Adipocyte (in vitro differentiated cells): ENCODE data around the gene ZNF770.

Experiments
- DNase-seq: peaks from one replicate; pipeline ENCODE4 v3.0.0-alpha.2; 2015; ENCODE audit warnings: low read depth
- H3K27me3 ChIP-seq: replicated peaks from 2 replicates; pipeline ENCODE4 v1.7.0; 2013; ENCODE audit warnings: mild to moderate bottlenecking, low read length, moderate library complexity; ENCODE audit not compliant: control insufficient read depth, insufficient read depth
- H3K36me3 ChIP-seq: 2 replicates; pipeline ENCODE4 v1.7.0; 2013; ENCODE audit warnings: low read length, mild to moderate bottlenecking, moderate library complexity; ENCODE audit not compliant: control insufficient read depth, insufficient read depth, severe bottlenecking
- H3K4me1 ChIP-seq: 2 replicates; pipeline ENCODE4 v1.7.0; 2013; ENCODE audit warnings: mild to moderate bottlenecking, low read length, moderate library complexity; ENCODE audit not compliant: control insufficient read depth, insufficient read depth
- H3K4me3 ChIP-seq: 2 replicates; pipeline ENCODE4 v1.7.0; 2013; ENCODE audit warnings: mild to moderate bottlenecking, low read length, moderate library complexity
- H3K9ac ChIP-seq: 2 replicates; pipeline ENCODE4 v1.7.0; 2013; ENCODE audit warnings: mild to moderate bottlenecking, low read length, moderate library complexity
- H3K9me3 ChIP-seq: 2 replicates; pipeline ENCODE4 v1.7.0; 2013; ENCODE audit warnings: mild to moderate bottlenecking, low read length, moderate library complexity; ENCODE audit not compliant: control insufficient read depth

Gene ZNF770

DNA sequence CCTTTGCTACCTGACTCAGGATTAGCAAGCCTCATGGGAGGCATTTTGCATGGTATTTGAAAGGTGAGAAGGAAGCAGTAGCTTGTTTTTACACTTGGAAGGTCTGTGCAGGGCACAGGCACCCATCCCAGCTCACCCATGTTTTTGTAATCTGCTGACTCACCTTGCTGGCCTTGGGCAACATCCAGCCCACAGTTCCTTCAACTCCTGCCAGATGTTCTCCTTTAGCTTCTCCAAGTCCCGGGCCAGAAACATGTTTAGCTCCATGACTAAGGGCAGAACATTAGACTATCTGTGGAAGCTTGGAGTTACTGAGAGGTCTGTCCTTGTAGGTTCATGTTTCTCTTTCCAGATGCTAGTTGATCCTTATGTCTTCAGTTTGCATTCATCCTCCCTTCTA lies 12.4 kb upstream of the ZNF770 start:
- H3K9me3 ChIP-seq, result no peaks in the 10 kb centered on the region
- H3K36me3 ChIP-seq, result no peaks in the 10 kb centered on the region
- peaks cover 4% of the 10 kb centered on the region for H3K4me1 ChIP-seq
- DNase-seq, result peak; percentile 62
- H3K27me3 ChIP-seq, result no peaks in the 10 kb centered on the region
- no peak overlapping the region for H3K4me3 ChIP-seq
- H3K9ac ChIP-seq, result no peak overlapping the region

DNA sequence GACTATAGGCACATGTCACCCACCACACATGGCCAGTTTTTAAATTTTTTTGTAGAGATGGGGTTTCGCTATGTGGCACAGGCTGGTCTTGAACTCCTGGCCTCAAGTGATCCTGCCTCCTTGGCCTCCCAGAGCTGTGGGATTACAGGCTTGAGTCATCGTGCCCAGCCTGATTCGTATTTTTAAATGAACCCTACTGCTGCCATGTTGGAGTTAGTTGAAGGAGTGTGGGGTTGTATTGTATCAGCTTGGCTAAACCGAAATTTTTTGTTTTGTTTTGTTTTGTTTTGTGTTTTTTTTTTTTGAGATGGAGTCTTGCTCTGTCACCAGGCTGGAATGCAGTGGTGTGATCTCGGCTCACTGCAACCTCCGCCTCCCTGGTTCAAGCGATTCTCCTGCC lies 11.8 kb upstream of the ZNF770 start:
- no peak overlapping the region for H3K4me3 ChIP-seq
- no peak overlapping the region for H3K9ac ChIP-seq
- no peak for DNase-seq
- H3K27me3 ChIP-seq, result no peaks in the 10 kb centered on the region
- peaks cover 9% of the 10 kb centered on the region for H3K4me1 ChIP-seq
- no peaks in the 10 kb centered on the region for H3K36me3 ChIP-seq
- H3K9me3 ChIP-seq, result no peaks in the 10 kb centered on the region

DNA sequence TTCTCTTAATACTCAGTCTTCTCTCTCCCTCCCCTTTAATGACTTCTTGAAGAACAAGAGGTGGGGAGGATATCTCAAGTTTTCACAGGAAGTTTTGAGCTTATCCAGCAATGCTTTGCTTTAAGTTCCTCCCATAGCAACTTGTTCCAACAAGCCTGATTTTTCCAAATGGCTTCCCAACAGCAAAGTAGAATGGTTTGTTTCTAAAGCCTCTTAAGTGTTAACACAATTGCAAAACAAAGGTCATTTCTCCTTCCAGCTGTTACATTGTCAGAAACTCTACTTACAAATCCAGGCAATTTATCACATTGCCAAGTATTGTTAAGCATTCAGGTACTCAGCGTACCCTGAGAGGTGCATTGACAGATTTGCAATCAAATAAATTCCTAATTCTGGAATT lies 6.8 kb upstream of the ZNF770 start:
- Histone ChIP-seq H3K27me3 (no peaks in the 10 kb centered on the region), H3K9me3 (no peaks in the 10 kb centered on the region), H3K36me3 (no peaks in the 10 kb centered on the region), H3K4me1 (peaks cover 7% of the 10 kb centered on the region), H3K9ac (no peak overlapping the region), H3K4me3 (no peak overlapping the region)
- DNase-seq, result no peak

DNA sequence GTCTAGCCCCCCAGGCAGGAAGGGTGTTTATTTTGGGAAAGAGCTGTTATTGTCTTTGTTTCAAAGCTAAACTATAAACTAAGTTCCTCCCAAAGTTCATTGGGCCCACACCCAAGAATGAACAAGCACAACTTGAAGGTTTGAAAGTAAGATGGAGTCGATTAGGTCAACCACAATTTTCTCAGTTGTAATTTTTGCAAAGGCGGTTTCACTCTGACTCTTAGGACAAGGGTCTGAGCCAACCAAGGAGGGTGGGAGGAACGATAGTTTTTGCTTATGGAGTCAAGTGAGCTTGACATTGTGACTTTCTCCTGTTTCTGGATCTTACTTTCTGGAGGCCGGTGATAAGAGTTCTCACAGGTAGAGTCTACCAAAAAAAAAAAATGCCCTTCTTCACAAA lies 5.8 kb upstream of the ZNF770 start:
- H3K9ac ChIP-seq, result no peak overlapping the region
- no peak for DNase-seq

DNA sequence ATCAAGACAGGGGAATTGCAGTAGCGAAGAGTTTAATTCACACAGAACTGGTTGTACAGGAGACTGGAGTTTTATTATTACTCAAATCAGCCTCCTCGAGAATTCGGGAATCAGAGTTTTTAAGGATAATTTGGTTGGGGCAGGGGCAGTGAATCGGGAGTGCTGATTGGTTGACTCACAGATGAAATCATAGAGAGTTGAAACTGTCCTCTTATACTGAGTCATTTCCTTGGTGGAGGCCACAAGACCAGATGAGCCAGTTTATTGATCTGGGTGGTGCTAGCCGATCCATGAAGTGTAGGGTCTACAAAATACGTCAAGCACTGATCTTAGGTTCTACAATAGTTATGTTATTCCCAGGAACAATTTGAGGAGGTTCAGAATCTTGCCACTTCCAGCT lies 5.3 kb upstream of the ZNF770 start:
- DNase-seq, result no peak
- H3K9ac ChIP-seq, result no peak overlapping the region
- H3K36me3 ChIP-seq, result no peaks in the 10 kb centered on the region
- H3K4me1 ChIP-seq, result peaks cover 11% of the 10 kb centered on the region
- no peak overlapping the region for H3K4me3 ChIP-seq
- no peaks in the 10 kb centered on the region for H3K27me3 ChIP-seq
- no peaks in the 10 kb centered on the region for H3K9me3 ChIP-seq

More for the DNA sequence above, 5.8 kb upstream of the ZNF770 start:
- Histone ChIP-seq H3K36me3 (no peaks in the 10 kb centered on the region), H3K4me1 (peaks cover 10% of the 10 kb centered on the region), H3K4me3 (no peak overlapping the region), H3K27me3 (no peaks in the 10 kb centered on the region), H3K9me3 (no peaks in the 10 kb centered on the region)

DNA sequence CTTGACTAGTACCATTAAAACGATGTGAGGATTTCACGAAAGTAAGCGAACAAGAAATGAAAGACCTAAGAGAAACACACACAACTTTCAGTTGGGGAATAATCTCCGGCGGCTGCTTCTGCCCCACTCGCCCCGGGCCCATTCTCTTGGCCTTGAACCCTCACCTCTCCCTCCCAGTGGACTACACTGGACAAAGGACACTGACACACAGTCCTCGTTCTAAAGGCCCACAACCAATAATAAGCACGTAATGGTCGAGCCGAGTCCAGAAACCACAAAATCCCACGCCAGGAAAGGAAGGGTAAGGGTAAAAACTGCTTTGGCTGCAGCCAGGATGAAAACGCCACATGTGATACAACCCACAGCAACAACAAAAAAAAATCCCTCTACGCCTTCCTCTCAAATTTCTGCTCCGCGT lies 469 bp downstream of the ZNF770 start:
- no peaks in the 10 kb centered on the region for H3K9me3 ChIP-seq
- H3K4me3 ChIP-seq, result peak overlapping the region; percentile 97
- H3K36me3 ChIP-seq, result peaks cover 13% of the 10 kb centered on the region
- DNase-seq, result no peak
- H3K27me3 ChIP-seq, result no peaks in the 10 kb centered on the region
- peak overlapping the region; percentile 97 for H3K9ac ChIP-seq
- H3K4me1 ChIP-seq, result peaks cover 35% of the 10 kb centered on the region

DNA sequence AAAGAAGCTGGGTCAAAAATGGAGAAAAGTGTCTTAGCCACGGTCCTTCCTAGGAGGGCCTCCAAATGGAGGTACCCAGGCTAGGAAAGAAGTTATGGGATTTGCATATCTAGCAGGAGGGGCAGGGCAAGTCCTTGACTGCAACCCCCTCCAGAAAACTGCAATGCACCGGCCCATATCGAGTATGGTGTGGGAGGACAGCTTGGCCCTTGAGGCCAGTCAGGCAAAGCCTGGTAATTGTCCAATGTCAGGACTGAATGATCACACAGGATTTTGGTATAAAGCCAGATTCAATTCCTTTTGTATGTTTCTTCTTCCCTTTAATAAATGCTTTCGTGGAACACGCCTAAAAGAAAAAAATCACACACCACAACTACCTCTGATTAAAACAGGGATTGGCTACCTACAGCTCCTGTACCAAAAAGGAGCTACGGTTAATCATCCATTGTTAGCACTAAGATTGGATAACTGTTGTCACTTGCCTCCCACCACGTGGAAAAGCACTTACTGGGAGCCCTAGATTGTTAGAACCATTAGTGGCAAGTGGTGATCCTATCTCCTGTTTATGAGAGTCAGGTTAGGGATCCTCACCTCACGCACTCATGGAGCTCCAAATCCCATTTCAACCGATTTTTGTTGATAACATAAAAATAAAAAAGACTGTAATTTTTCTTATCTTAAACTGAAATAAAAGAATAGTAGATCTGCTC lies 1.2 kb downstream of the ZNF770 start:
- H3K9me3 ChIP-seq, result no peaks in the 10 kb centered on the region
- H3K9ac ChIP-seq, result peak overlapping the region; percentile 97
- DNase-seq, result peak; percentile 18

DNA sequence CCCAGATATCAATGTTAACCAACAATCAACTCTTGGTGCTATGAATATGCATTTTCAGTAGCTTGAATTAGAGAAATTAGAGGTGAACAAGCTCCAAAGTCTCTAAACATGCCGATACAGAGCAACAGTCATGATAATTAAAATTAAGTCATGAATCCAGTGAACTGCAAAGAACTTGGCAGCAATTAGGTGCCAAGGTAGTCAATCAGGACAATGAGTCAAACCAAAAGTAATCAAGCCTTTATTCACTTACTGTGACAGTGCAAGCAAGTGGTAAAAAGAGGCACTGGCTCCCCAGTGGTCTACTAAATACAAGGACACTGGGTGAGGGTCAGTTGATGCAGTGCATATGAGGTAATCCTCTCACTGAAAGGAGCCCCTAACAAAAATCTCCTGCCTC lies 1.8 kb downstream of the ZNF770 start:
- H3K4me3 ChIP-seq, result peak overlapping the region; percentile 97
- H3K36me3 ChIP-seq, result peaks cover 26% of the 10 kb centered on the region
- H3K9me3 ChIP-seq, result no peaks in the 10 kb centered on the region
- H3K27me3 ChIP-seq, result no peaks in the 10 kb centered on the region
- DNase-seq, result no peak
- peak overlapping the region; percentile 97 for H3K9ac ChIP-seq
- H3K4me1 ChIP-seq, result peaks cover 35% of the 10 kb centered on the region

More for the DNA sequence above, 1.2 kb downstream of the ZNF770 start:
- Histone ChIP-seq H3K4me1 (peaks cover 35% of the 10 kb centered on the region), H3K36me3 (peaks cover 20% of the 10 kb centered on the region), H3K4me3 (peak overlapping the region; percentile 97), H3K27me3 (no peaks in the 10 kb centered on the region)

DNA sequence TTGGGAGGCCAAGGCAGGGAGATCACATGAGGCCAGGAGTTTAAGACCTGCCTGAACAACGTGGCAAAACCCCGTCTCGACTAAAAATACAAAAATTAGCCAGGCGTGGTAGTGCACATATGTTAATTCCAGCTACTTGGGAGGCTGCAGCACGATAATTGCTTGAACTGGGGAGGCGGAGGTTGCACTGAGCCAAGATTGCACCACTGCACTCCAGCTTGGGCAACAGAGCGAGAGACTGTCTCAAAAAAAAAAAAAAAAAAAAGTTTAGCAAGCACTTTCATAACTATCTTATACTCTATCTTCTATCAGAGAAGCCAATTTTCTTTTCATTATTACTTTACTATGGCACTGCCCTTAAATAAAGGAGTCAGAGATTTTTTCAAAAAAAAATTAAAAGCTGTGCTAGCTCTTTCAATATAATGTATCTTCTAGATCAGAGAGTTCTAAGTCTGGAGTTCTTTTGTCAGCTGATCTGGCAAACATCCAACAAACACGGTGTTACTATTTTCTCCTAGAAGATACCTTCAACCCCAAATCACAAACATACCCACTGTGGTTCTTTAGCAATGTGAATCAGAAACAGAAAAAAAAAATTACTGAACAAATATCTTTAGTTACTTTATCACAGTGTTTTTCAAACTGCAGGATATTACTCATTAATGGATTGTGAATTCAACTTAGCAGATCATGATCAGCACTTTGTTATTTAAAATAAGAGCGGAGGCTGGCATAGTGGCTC lies 3.0 kb downstream of the ZNF770 start:
- DNase-seq, result peak; percentile 15
- H3K36me3 ChIP-seq, result peaks cover 33% of the 10 kb centered on the region
- peaks cover 35% of the 10 kb centered on the region for H3K4me1 ChIP-seq
- peak overlapping the region; percentile 67 for H3K9ac ChIP-seq
- H3K9me3 ChIP-seq, result no peaks in the 10 kb centered on the region
- H3K27me3 ChIP-seq, result no peaks in the 10 kb centered on the region
- peak overlapping the region; percentile 58 for H3K4me3 ChIP-seq

DNA sequence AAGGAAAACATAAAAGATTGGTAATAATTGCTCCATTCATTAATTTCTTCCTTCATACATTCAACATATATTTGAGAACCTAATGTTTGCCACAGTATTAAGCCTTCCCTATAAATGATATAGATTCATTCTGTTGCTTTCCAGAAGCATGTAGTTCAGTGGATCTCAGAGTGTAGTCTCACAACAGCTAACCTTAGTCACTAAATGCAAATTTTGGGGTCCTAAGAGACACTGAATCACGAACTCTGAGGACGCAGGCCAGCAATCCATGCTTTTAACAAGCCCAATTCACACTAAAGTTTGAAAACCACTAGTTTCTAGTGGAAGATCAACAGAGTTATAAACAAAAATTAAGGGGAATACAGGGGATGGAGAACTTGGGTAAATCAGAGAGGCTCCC lies 11.3 kb downstream of the ZNF770 start:
- no peaks in the 10 kb centered on the region for H3K4me1 ChIP-seq
- peaks cover 19% of the 10 kb centered on the region for H3K36me3 ChIP-seq
- no peak overlapping the region for H3K9ac ChIP-seq
- H3K9me3 ChIP-seq, result no peaks in the 10 kb centered on the region
- H3K27me3 ChIP-seq, result no peaks in the 10 kb centered on the region
- no peak overlapping the region for H3K4me3 ChIP-seq
- DNase-seq, result no peak

DNA sequence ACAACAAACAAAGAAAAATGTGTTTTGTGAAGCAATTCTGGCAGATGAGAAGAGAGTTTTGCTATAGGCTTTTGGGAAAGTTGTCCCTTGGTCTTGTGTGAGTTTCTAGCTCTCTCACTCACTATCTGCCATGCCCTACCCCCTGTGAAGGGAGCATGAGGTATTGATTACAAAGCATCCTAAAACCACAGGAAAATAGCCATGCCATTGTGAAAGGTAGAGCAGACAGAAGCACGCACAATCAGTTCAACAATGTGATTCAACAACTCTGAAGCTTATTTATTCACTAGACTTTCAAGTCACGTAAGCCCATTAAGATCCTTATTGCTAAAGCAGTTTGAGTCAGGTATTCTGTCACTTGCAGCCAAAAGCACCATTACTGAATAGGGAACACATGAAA lies 12.0 kb downstream of the ZNF770 start:
- peaks cover 12% of the 10 kb centered on the region for H3K36me3 ChIP-seq
- no peak for DNase-seq
- no peaks in the 10 kb centered on the region for H3K4me1 ChIP-seq
- no peaks in the 10 kb centered on the region for H3K9me3 ChIP-seq
- no peak overlapping the region for H3K9ac ChIP-seq
- no peak overlapping the region for H3K4me3 ChIP-seq
- no peaks in the 10 kb centered on the region for H3K27me3 ChIP-seq
